ENCODE results near the gene PPP1R13B. TPM values are rescaled to one million over a fixed set of nuclear protein-coding genes. Genes with fewer than 3 reads are reported as not detected.

Gene PPP1R13B
- total RNA-seq, 2 donors from 2014 or later: 15.6 to 17.5 TPM

DNA sequence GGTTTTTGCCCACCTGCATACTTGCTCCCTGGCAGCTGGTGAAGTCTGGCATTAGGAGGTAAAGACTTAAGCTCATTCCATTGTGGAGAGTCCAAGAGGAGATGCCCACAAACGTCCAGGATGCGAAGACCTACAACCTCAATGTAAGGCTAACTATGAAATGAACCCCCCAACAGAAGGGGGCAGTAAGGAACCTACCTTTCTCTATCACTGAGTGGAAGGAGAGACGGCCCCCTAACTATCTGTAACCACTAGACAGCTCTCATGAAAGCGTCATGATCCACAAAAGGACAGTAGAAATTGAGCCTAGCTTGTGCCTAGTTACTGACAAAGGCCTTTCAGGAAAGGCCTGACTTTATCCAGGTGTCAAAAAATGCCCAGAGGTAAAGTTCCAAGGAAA is 76.5 kb downstream of the PPP1R13B start:
- peaks cover 4% of the 10 kb centered on the region for H3K4me1 Mint-ChIP-seq

DNA sequence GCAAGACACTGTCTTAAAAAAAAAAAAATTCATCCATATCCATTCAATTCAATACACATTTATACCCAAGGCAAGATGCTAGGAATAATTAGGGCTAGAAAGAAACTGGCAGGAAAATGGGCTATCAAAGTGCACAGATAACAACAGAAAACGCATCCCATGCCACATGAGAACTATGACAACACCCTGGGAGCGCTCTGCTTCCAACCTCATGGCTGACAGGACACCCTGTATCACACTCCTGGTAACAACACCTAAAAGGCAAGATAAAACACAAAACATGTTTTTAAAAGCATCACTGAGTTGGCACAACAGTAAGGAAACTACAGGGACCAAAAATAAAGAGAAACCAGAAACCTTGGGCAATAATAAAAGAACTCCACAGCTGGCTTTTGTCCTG is 76.9 kb downstream of the PPP1R13B start:
- peaks cover 9% of the 10 kb centered on the region for H3K36me3 ChIP-seq (ENCODE audit: control insufficient read depth, insufficient read depth, low read length)
- WGBS, 2 experiments (ENCODE audit: insufficient coverage in 1 of 2, insufficient read length in 1 of 2): 87% methylated on average over 2 of the region's 2 CpGs; no CpG with 5 or more reads in 1 of the 2 experiments
- Mint-ChIP-seq H3K27ac (no peak overlapping the region), H3K4me1 (peaks cover 4% of the 10 kb centered on the region), H3K27me3 (ENCODE audit: insufficient read depth) (no peaks in the 10 kb centered on the region), H3K4me3 (no peak overlapping the region), H3K9me3 (no peaks in the 10 kb centered on the region), H3K36me3 (ENCODE audit: low read depth) (peaks cover 16% of the 10 kb centered on the region)
- H3K4me3 ChIP-seq (ENCODE audit: low read length): no peak overlapping the region
- no peak overlapping the region for H3K9ac ChIP-seq (ENCODE audit: extremely low read depth, low read length, poor library complexity, severe bottlenecking)
- H3K27ac ChIP-seq (ENCODE audit: low read depth, low read length): no peak overlapping the region
- TF ChIP-seq, protein P1, sequence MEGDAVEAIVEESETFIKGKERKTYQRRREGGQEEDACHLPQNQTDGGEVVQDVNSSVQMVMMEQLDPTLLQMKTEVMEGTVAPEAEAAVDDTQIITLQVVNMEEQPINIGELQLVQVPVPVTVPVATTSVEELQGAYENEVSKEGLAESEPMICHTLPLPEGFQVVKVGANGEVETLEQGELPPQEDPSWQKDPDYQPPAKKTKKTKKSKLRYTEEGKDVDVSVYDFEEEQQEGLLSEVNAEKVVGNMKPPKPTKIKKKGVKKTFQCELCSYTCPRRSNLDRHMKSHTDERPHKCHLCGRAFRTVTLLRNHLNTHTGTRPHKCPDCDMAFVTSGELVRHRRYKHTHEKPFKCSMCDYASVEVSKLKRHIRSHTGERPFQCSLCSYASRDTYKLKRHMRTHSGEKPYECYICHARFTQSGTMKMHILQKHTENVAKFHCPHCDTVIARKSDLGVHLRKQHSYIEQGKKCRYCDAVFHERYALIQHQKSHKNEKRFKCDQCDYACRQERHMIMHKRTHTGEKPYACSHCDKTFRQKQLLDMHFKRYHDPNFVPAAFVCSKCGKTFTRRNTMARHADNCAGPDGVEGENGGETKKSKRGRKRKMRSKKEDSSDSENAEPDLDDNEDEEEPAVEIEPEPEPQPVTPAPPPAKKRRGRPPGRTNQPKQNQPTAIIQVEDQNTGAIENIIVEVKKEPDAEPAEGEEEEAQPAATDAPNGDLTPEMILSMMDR (conservative IDR thresholded peaks at IDR 0.05): no peak
- H3K4me1 ChIP-seq (ENCODE audit: control insufficient read depth, insufficient read depth, low read length): no peaks in the 10 kb centered on the region
- DNase-seq: no peak
- no peaks in the 10 kb centered on the region for H3K27me3 ChIP-seq (ENCODE audit: control insufficient read depth, insufficient read depth, low read length, poor library complexity, severe bottlenecking)
- peaks cover 7% of the 10 kb centered on the region for H3K9me3 ChIP-seq (ENCODE audit: control insufficient read depth, low read length)

More for the DNA sequence above, 76.5 kb downstream of the PPP1R13B start:
- Mint-ChIP-seq H3K36me3 (ENCODE audit: low read depth) (peaks cover 16% of the 10 kb centered on the region), H3K4me3 (no peak overlapping the region), H3K27ac (no peak overlapping the region), H3K27me3 (ENCODE audit: insufficient read depth) (no peaks in the 10 kb centered on the region), H3K9me3 (no peaks in the 10 kb centered on the region)
- no peaks in the 10 kb centered on the region for H3K27me3 ChIP-seq (ENCODE audit: control insufficient read depth, insufficient read depth, low read length, poor library complexity, severe bottlenecking)
- no peak for DNase-seq
- TF ChIP-seq, protein P1 (conservative IDR thresholded peaks at IDR 0.05): peak; percentile 47
- no peak overlapping the region for H3K27ac ChIP-seq (ENCODE audit: low read depth, low read length)
- no peaks in the 10 kb centered on the region for H3K4me1 ChIP-seq (ENCODE audit: control insufficient read depth, insufficient read depth, low read length)
- H3K4me3 ChIP-seq (ENCODE audit: low read length): no peak overlapping the region
- peaks cover 9% of the 10 kb centered on the region for H3K36me3 ChIP-seq (ENCODE audit: control insufficient read depth, insufficient read depth, low read length)
- 64 to 76% methylated on average over 3 to 4 of the region's 4 CpGs for WGBS, 2 experiments (ENCODE audit: insufficient coverage in 1 of 2, insufficient read length in 1 of 2)
- H3K9me3 ChIP-seq (ENCODE audit: control insufficient read depth, low read length): peaks cover 7% of the 10 kb centered on the region
- no peak overlapping the region for H3K9ac ChIP-seq (ENCODE audit: extremely low read depth, low read length, poor library complexity, severe bottlenecking)

DNA sequence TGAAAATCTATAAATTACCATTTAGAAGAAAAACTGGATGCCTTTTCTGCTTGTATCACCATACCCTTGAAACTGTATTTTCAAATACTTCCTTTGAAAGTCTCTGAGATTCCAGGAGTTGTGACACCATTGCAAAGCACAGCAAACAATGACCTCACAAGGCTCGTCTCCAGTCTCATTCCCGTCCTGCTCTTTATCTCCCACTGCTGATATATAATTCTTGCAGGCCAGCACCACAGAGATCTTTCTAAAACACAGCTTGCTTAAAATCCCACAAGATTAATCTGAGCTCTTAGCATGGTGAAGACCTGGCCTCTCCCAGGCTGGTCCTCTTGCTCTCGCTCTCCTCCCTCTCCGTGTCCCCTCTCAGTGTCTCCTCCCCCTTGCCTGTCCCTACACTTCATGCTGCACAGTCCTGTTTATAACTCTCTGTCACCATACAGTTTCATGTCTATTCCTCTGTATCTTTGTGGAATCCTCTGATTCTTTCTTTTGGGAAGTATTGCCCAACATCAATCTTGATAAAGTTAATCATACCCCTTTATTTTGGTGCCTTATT is 80.0 kb downstream of the PPP1R13B start:
- Mint-ChIP-seq H3K4me3 (no peak overlapping the region), H3K9me3 (no peaks in the 10 kb centered on the region), H3K36me3 (ENCODE audit: low read depth) (peaks cover 20% of the 10 kb centered on the region), H3K4me1 (peaks cover 4% of the 10 kb centered on the region), H3K27ac (no peak overlapping the region), H3K27me3 (ENCODE audit: insufficient read depth) (no peaks in the 10 kb centered on the region)
- Histone ChIP-seq H3K27me3 (ENCODE audit: control insufficient read depth, insufficient read depth, low read length, poor library complexity, severe bottlenecking) (no peaks in the 10 kb centered on the region), H3K9me3 (ENCODE audit: control insufficient read depth, low read length) (peaks cover 7% of the 10 kb centered on the region), H3K4me3 (ENCODE audit: low read length) (no peak overlapping the region), H3K9ac (ENCODE audit: extremely low read depth, low read length, poor library complexity, severe bottlenecking) (no peak overlapping the region), H3K27ac (ENCODE audit: low read depth, low read length) (no peak overlapping the region), H3K36me3 (ENCODE audit: control insufficient read depth, insufficient read depth, low read length) (peaks cover 18% of the 10 kb centered on the region), H3K4me1 (ENCODE audit: control insufficient read depth, insufficient read depth, low read length) (no peaks in the 10 kb centered on the region)
- TF ChIP-seq, protein P1 (conservative IDR thresholded peaks at IDR 0.05): no peak
- no peak for DNase-seq
- WGBS, 2 experiments (ENCODE audit: insufficient coverage in 1 of 2, insufficient read length in 1 of 2): 82 to 93% methylated on average over 4 of the region's 4 CpGs
